IMR-90 (cell line): ENCODE measurements around the gene CCDC97. TPM values are rescaled to one million over a fixed set of nuclear protein-coding genes. Genes with fewer than 3 reads are reported as not detected.

ENCODE experiments used
- ATAC-seq: fragments of 200-7000 bp; cut with Tn5 transposase; 2 replicates; pipeline ENCODE4 v1.9.1; 2020; ENCODE audit warnings: low read depth, mild to moderate bottlenecking, moderate library complexity
- BruUV-seq: library from RNA; stranded (reverse); fragments of 400-500 nt; replicated peaks from 2 replicates; lab custom pipeline; 2021; lab: Mats Ljungman, UMichigan
- CTCF ChIA-PET: fragments of 300-600 bp; formaldehyde crosslinking; extraction: SDS; loops from one replicate; lab custom pipeline; 2021; ENCODE audit warnings: antibody characterized with exemption; lab: Yijun Ruan, JAX
- POLR2A ChIA-PET: fragments of 300-600 bp; sonication (Branson Sonifier 250); formaldehyde crosslinking; loops from one replicate; lab custom pipeline; 2022; ENCODE audit warnings: antibody characterized with exemption; ENCODE audit not compliant: unreplicated experiment; lab: Charles Lee
- DNase-seq: peaks from one replicate; pipeline ENCODE4 v3.0.0; 2013
- H2AFZ ChIP-seq: replicated peaks from 2 replicates; pipeline ENCODE3; 2013; ENCODE audit warnings: low read length, mild to moderate bottlenecking; ENCODE audit not compliant: poor library complexity
- H2AK5ac ChIP-seq: 2 replicates; pipeline ENCODE4 v1.6.1; 2013; ENCODE audit warnings: low read depth, low read length, inconsistent platforms
- H2AK9ac ChIP-seq: replicated peaks from 2 replicates; pipeline ENCODE3; 2013; ENCODE audit warnings: mild to moderate bottlenecking, low read depth, low read length, moderate library complexity; ENCODE audit not compliant: poor library complexity
- H2BK120ac ChIP-seq: 2 replicates; pipeline ENCODE4 v1.6.1; 2013; ENCODE audit warnings: low read depth, low read length, inconsistent platforms
- H2BK15ac ChIP-seq: 3 replicates; pipeline ENCODE4 v1.6.1; 2013; ENCODE audit warnings: low read depth, low read length, inconsistent platforms
- H2BK20ac ChIP-seq: 2 replicates; pipeline ENCODE4 v1.6.1; 2013; ENCODE audit warnings: low read depth, mild to moderate bottlenecking, inconsistent platforms, low read length, moderate library complexity
- H2BK5ac ChIP-seq: 2 replicates; pipeline ENCODE4 v1.6.1; 2013; ENCODE audit warnings: mild to moderate bottlenecking, low read depth, low read length, inconsistent platforms; ENCODE audit not compliant: poor library complexity, severe bottlenecking
- H3K14ac ChIP-seq: replicated peaks from 2 replicates; pipeline ENCODE4 v1.6.1; 2013; ENCODE audit warnings: low read depth, low read length, inconsistent platforms
- H3K18ac ChIP-seq: 2 replicates; pipeline ENCODE4 v1.6.1; 2013; ENCODE audit warnings: low read depth, low read length, control low read depth
- H3K23ac ChIP-seq: 2 replicates; pipeline ENCODE4 v1.6.1; 2013; ENCODE audit warnings: low read depth, low read length, inconsistent platforms
- H3K27ac ChIP-seq: 2 replicates; pipeline ENCODE4 v1.5.1; 2013; ENCODE audit warnings: mild to moderate bottlenecking, control low read depth, low read length; ENCODE audit not compliant: insufficient read depth
- H3K27me3 ChIP-seq: 2 replicates; pipeline ENCODE4 v1.6.1; 2013; ENCODE audit warnings: low read length; ENCODE audit not compliant: control insufficient read depth, insufficient read depth
- H3K36me3 ChIP-seq: 2 replicates; pipeline ENCODE4 v1.6.1; 2013; ENCODE audit warnings: low read length, mixed read lengths; ENCODE audit not compliant: control insufficient read depth, insufficient read depth
- H3K4ac ChIP-seq: 2 replicates; pipeline ENCODE4 v1.6.1; 2013; ENCODE audit warnings: low read depth, low read length, inconsistent platforms
- H3K4me1 ChIP-seq: 2 replicates; pipeline ENCODE4 v1.6.1; 2013; ENCODE audit warnings: low read length, mixed read lengths; ENCODE audit not compliant: control insufficient read depth, insufficient read depth
- H3K4me2 ChIP-seq: 2 replicates; pipeline ENCODE4 v1.6.1; 2013; ENCODE audit warnings: low read depth, mild to moderate bottlenecking, control low read depth, low read length, moderate library complexity
- H3K4me3 ChIP-seq: 2 replicates; pipeline ENCODE4 v1.5.1; 2013; ENCODE audit warnings: low read depth, mild to moderate bottlenecking, control low read depth, low read length, moderate library complexity; ENCODE audit not compliant: insufficient read depth
- H3K56ac ChIP-seq: 2 replicates; pipeline ENCODE4 v1.6.1; 2013; ENCODE audit warnings: low read length, inconsistent platforms; ENCODE audit not compliant: insufficient read depth; ENCODE audit errors: extremely low read depth
- H3K79me1 ChIP-seq, 2 experiments: 2 replicates each; pipeline ENCODE4 v1.6.1; 2013; ENCODE audit warnings: low read length in 2 of 2, inconsistent platforms in 1 of 2, low read depth in 1 of 2
- H3K9ac ChIP-seq: 2 replicates; pipeline ENCODE4 v1.6.1; 2013; ENCODE audit warnings: low read depth, low read length, control low read depth
- H3K9me1 ChIP-seq: 2 replicates; pipeline ENCODE4 v1.6.1; 2013; ENCODE audit warnings: low read length, inconsistent platforms; ENCODE audit not compliant: insufficient read depth
- H3K9me3 ChIP-seq: 2 replicates; pipeline ENCODE4 v1.6.1; 2013; ENCODE audit warnings: low read length; ENCODE audit not compliant: control insufficient read depth, insufficient read depth
- H4K20me1 ChIP-seq: 2 replicates; pipeline ENCODE4 v1.6.1; 2013; ENCODE audit warnings: low read length, inconsistent platforms; ENCODE audit not compliant: insufficient read depth
- H4K5ac ChIP-seq: 2 replicates; pipeline ENCODE4 v1.6.1; 2013; ENCODE audit warnings: mild to moderate bottlenecking, low read depth, low read length, control low read depth
- H4K8ac ChIP-seq, 2 experiments: 2 replicates each; pipeline ENCODE4 v1.6.1; 2013; ENCODE audit warnings: low read depth in 2 of 2, low read length in 2 of 2, control low read depth in 1 of 2, inconsistent platforms in 1 of 2
- H4K91ac ChIP-seq: 2 replicates; pipeline ENCODE4 v1.6.1; 2013; ENCODE audit warnings: low read depth, low read length, inconsistent platforms; ENCODE audit not compliant: insufficient read depth
- CTCF ChIP-seq: conservative IDR thresholded peaks from 2 replicates; pipeline ENCODE4 v1.5.1; 2012; ENCODE audit warnings: mild to moderate bottlenecking, low read depth, low read length, improper control_type of control experiment
- RFX5 ChIP-seq: IDR thresholded peaks from 2 replicates; pipeline ENCODE4 v1.8.0; 2012; ENCODE audit warnings: low read depth, mild to moderate bottlenecking, low read length, moderate library complexity
- WGBS, 2 experiments: methylation state at CpG; one replicate each; pipeline versions ENCODE4 v1.1.5 to v1.1.7; 2013; ENCODE audit warnings: missing lambda C conversion rate in 2 of 2; ENCODE audit not compliant: insufficient read length in 1 of 2; ENCODE audit errors: extremely low coverage in 2 of 2; 5-methylcytosine and 5-hydroxymethylcytosine counted together
- dilution Hi-C: fragments of 300-500 bp; cut with HindIII; formaldehyde crosslinking; loops from one replicate; pipeline ENCODE4 v1.14.3; 2018; ENCODE audit warnings: low sequenced_read_pairs; ENCODE audit not compliant: unreplicated experiment
- in situ Hi-C: fragments of 300-500 bp; cut with MboI; formaldehyde crosslinking; loops from 3 replicates; pipeline ENCODE4 v1.14.3; 2019; ENCODE audit warnings: low sequenced_read_pairs, inconsistent platforms, mixed read lengths
- intact Hi-C: fragments of 100-400 bp; cut with micrococcal nuclease; formaldehyde crosslinking; loops from 2 replicates; pipeline ENCODE4 v1.10.0; 2022
- polyA plus RNA-seq, 3 experiments: library from polyadenylated mRNA; depleted of rRNA; stranded (reverse); fragments of >200 nt; gene quantifications; 2 replicates each; pipeline ENCODE4 v1.2.3, GENCODE V29; 2012; ENCODE audit warnings: low replicate concordance in 1 of 3
- total RNA-seq: library from RNA; depleted of rRNA; stranded (reverse); fragments of >200 nt; gene quantifications from 2 replicates; pipeline ENCODE4 v1.2.3, GENCODE V29; 2012

Gene CCDC97
- total and polyA plus RNA-seq, 2 of the 4 experiments (the other 2 are of a cell fraction), result 4.1 to 11.0 TPM

DNA sequence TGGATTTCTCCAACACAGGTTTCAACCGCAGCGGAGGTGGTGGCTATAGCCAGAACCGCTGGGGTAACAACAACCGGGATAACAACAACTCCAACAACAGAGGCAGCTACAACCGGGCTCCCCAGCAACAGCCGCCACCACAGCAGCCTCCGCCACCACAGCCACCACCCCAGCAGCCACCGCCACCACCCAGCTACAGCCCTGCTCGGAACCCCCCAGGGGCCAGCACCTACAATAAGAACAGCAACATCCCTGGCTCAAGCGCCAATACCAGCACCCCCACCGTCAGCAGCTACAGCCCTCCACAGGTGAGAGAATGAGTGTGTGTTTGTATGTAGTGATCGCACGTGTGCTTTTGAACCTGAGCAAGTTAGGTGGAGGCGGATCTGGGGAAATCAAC lies 6.0 kb upstream of the CCDC97 start:
- Histone ChIP-seq H3K4ac (no peak overlapping the region), H2AK5ac (no peak overlapping the region), H3K9me1 (peaks cover 7% of the 10 kb centered on the region), H3K36me3 (peaks cover 63% of the 10 kb centered on the region), H2BK5ac (no peak overlapping the region), H2AFZ (no peak overlapping the region), H2BK15ac (no peak overlapping the region), H4K20me1 (peaks cover 30% of the 10 kb centered on the region), H3K23ac (no peak overlapping the region), H2BK20ac (no peak overlapping the region), H3K4me3 (no peak overlapping the region), H3K56ac (no peak overlapping the region), H4K5ac (no peak overlapping the region), H2BK120ac (no peak overlapping the region), H4K91ac (no peak overlapping the region), H3K79me1 (peaks cover 16 to 40% of the 10 kb centered on the region in 2 experiments), H3K9ac (no peak overlapping the region), H3K4me2 (no peak overlapping the region), H3K9me3 (no peaks in the 10 kb centered on the region), H3K27ac (no peak overlapping the region), H3K4me1 (peaks cover 13% of the 10 kb centered on the region), H3K27me3 (no peaks in the 10 kb centered on the region), H2AK9ac (no peak overlapping the region), H3K14ac (no peak overlapping the region), H3K18ac (no peak overlapping the region), H4K8ac (no peak overlapping the region)
- ATAC-seq (no peak), DNase-seq (no peak)
- dilution Hi-C loops, result no loop called here
- TF ChIP-seq RFX5 (no peak), CTCF (no peak)
- ChIA-PET CTCF (no interaction called here), POLR2A (no interaction called here)
- 100% methylated on average over 2 of the region's 14 CpGs; no CpG with 5 or more reads in 1 of the 2 experiments for WGBS, 2 experiments
- intact Hi-C loops, result no loop called here
- in situ Hi-C loops, result no loop called here
- BruUV-seq, result no TSS peak
